Common myeloid progenitor, CD34-positive (primary cell): ENCODE results near the gene PPIL4.

Experiments
- CTCF ChIA-PET: fragments of 350-600 bp; sonication (Branson Sonifier 250); formaldehyde crosslinking; loops from one replicate; lab custom pipeline; 2021; ENCODE audit warnings: antibody characterized with exemption; lab: Charles Lee
- POLR2A ChIA-PET: fragments of 350-600 bp; sonication (Branson Sonifier 250); formaldehyde crosslinking; loops from one replicate; lab custom pipeline; 2021; ENCODE audit warnings: antibody characterized with exemption; lab: Charles Lee
- DNase-seq, 3 donors: peaks; one replicate each; pipeline versions ENCODE4 v3.0.0 to v3.0.0-alpha.2; 2013
- H3K27ac ChIP-seq, 2 experiments: 1 replicate in 1 of 2; 2 replicates in 1 of 2; pipeline ENCODE4 v1.7.0; 2013; ENCODE audit warnings: inconsistent platforms in 2 of 2, low read length in 2 of 2, mild to moderate bottlenecking in 2 of 2, low read depth in 1 of 2, moderate library complexity in 1 of 2; ENCODE audit not compliant: severe bottlenecking in 2 of 2, insufficient read depth in 1 of 2, poor library complexity in 1 of 2
- H3K27me3 ChIP-seq, 5 experiments: replicated peaks in 2 of 5; 1 replicate in 3 of 5; 2 replicates in 2 of 5; pipeline versions ENCODE4 v1.6.1 to v1.7.0; 2013; ENCODE audit warnings: low read length in 4 of 5, mild to moderate bottlenecking in 2 of 5, moderate library complexity in 2 of 5, inconsistent platforms in 1 of 5; ENCODE audit not compliant: insufficient read depth in 5 of 5, control insufficient read depth in 4 of 5
- H3K36me3 ChIP-seq, 4 experiments: 1 replicate in 2 of 4; 2 replicates in 2 of 4; pipeline versions ENCODE4 v1.6.1 to v1.7.0; 2013; ENCODE audit warnings: low read length in 3 of 4, control low read depth in 1 of 4, mild to moderate bottlenecking in 1 of 4; ENCODE audit not compliant: control insufficient read depth in 4 of 4, insufficient read depth in 4 of 4
- H3K4me1 ChIP-seq, 4 experiments: 1 replicate in 3 of 4; 2 replicates in 1 of 4; pipeline versions ENCODE4 v1.6.1 to v1.7.1; 2013; ENCODE audit warnings: low read length in 3 of 4, mild to moderate bottlenecking in 3 of 4, control low read depth in 1 of 4, inconsistent platforms in 1 of 4, moderate library complexity in 1 of 4; ENCODE audit not compliant: control insufficient read depth in 4 of 4, insufficient read depth in 4 of 4; ENCODE audit errors: control extremely low read depth in 1 of 4
- H3K4me3 ChIP-seq, 7 experiments: 1 replicate in 4 of 7; 2 replicates in 3 of 7; pipeline versions ENCODE4 v1.5.1 to v1.7.0; 2013; ENCODE audit warnings: mild to moderate bottlenecking in 7 of 7, low read length in 6 of 7, moderate library complexity in 6 of 7, inconsistent platforms in 2 of 7, low read depth in 2 of 7, control low read depth in 1 of 7; ENCODE audit not compliant: insufficient read depth in 4 of 7, control insufficient read depth in 1 of 7; ENCODE audit errors: extremely low read depth in 1 of 7
- H3K9me3 ChIP-seq, 5 experiments: 1 replicate in 4 of 5; 2 replicates in 1 of 5; pipeline versions ENCODE4 v1.6.1 to v1.7.1; 2013; ENCODE audit warnings: low read length in 4 of 5, mild to moderate bottlenecking in 2 of 5, inconsistent platforms in 1 of 5, low read depth in 1 of 5, moderate library complexity in 1 of 5; ENCODE audit not compliant: control insufficient read depth in 4 of 5, insufficient read depth in 2 of 5; ENCODE audit errors: control extremely low read depth in 1 of 5
- WGBS: methylation state at CpG from one replicate; pipeline ENCODE4 v1.1.5; 2013; ENCODE audit not compliant: insufficient coverage; 5-methylcytosine and 5-hydroxymethylcytosine counted together

PPIL4 gene

GRCh38 chr6:149560736-149561135 lies 14.9 kb upstream of the PPIL4 start:
- H3K9me3 ChIP-seq = no peaks in the 10 kb centered on the region
- peak; percentile 31 to 50 (median 38) for DNase-seq
- ChIA-PET POLR2A (no interaction called here), CTCF (interaction anchor here (0.7 to 6.4 kb wide), 3 partner anchors 9 to 12 kb away, joined by 3 to 92 read pairs (median 3); partner anchors contain the start of gene PPIL4)
- WGBS = no CpG with 5 or more reads among the region's 3 CpGs
- no peak overlapping the region for H3K4me3 ChIP-seq
- no peak overlapping the region for H3K27ac ChIP-seq
- H3K36me3 ChIP-seq = no peaks in the 10 kb centered on the region
- H3K27me3 ChIP-seq = peaks cover 0 to 7% (median 0%) of the 10 kb centered on the region in 5 experiments
- peaks cover 0 to 6% (median 2%) of the 10 kb centered on the region in 4 experiments for H3K4me1 ChIP-seq

GRCh38 chr6:149559389-149559788 lies 13.5 kb upstream of the PPIL4 start:
- 100% methylated on average over 2 of the region's 2 CpGs for WGBS
- H3K4me1 ChIP-seq = no peaks in the 10 kb centered on the region
- no peak for DNase-seq
- no peak overlapping the region for H3K27ac ChIP-seq
- no peaks in the 10 kb centered on the region for H3K36me3 ChIP-seq
- H3K27me3 ChIP-seq = peaks cover 0 to 7% (median 0%) of the 10 kb centered on the region in 5 experiments
- ChIA-PET POLR2A (no interaction called here), CTCF (interaction anchor here (0.7 kb wide), 1 partner anchor 10 kb away, joined by 3 read pairs; no protein-coding TSS in a partner anchor)
- H3K4me3 ChIP-seq = no peak overlapping the region
- H3K9me3 ChIP-seq = no peaks in the 10 kb centered on the region

GRCh38 chr6:149558029-149558428 lies 12.2 kb upstream of the PPIL4 start:
- Histone ChIP-seq H3K27ac (no peak overlapping the region), H3K9me3 (no peaks in the 10 kb centered on the region), H3K27me3 (peaks cover 0 to 7% (median 0%) of the 10 kb centered on the region in 5 experiments), H3K4me1 (no peaks in the 10 kb centered on the region), H3K36me3 (no peaks in the 10 kb centered on the region), H3K4me3 (no peak overlapping the region)
- ChIA-PET POLR2A (interaction anchor here (0.6 kb wide), 1 partner anchor 63 kb away, joined by 5 read pairs; no protein-coding TSS in a partner anchor), CTCF (no interaction called here)
- DNase-seq = no peak

DNA sequence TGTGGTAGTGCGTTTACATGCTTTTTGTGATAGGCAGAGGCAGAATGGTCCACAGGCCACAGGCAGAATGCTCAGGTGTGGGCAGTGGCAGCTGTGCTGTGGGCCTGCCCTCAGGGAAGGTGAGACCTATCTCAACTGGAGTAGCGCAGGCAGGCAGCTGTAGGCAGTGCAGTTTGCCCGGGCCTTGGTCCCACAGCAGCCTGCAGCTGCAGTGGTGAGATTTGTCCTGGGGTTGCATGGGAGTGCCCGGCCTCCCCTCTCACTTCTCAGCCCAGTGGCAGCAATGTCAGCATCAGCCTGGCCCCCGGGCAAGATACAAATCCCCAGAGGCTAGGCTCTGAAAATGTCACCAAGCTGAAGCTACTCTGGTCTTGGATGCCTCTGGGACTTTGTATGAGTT lies 6.1 kb upstream of the PPIL4 start:
- no peak for DNase-seq
- Histone ChIP-seq H3K4me3 (no peak overlapping the region), H3K9me3 (no peaks in the 10 kb centered on the region), H3K4me1 (no peaks in the 10 kb centered on the region), H3K27ac (no peak overlapping the region), H3K36me3 (no peaks in the 10 kb centered on the region), H3K27me3 (peaks cover 0 to 6% (median 0%) of the 10 kb centered on the region in 5 experiments)
- ChIA-PET POLR2A (no interaction called here), CTCF (interaction anchor here (9.1 kb wide), 1 partner anchor 11 kb away, joined by 92 read pairs; the partner anchor contains the start of gene GINM1)
- WGBS = 83% methylated on average over 5 of the region's 5 CpGs

DNA sequence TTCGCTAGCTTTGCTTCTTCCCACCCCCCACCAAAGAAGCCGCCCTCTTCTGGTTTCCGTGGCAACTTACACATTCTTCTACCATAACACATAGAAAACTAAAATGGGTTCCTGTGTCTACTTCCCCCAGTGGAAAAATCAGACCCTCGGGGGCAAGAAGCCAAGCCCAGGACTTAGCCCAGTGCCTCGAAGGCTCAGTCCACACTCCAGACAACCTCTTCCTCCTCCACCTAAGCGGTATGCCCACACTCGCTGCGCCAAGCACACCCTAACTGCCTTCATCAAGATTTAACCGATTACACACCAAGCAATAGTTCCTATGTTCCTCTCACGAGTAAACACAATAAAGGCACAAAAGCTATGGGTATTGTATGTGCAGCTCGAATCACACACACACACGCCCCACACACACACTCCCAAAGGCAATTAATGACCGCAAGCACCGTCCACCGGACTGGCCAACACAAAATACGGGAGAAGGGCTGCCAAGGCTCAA lies 537 bp downstream of the PPIL4 start:
- 0% methylated on average over 7 of the region's 16 CpGs for WGBS
- peak overlapping the region; percentile 76 to 100 (median 94) for H3K4me3 ChIP-seq
- H3K27me3 ChIP-seq = peaks cover 0 to 6% (median 0%) of the 10 kb centered on the region in 5 experiments
- peaks cover 12 to 27% (median 17%) of the 10 kb centered on the region in 4 experiments for H3K4me1 ChIP-seq
- CTCF ChIA-PET = interaction anchor here (1.4 to 9.1 kb wide), 7 partner anchors 9 to 89 kb away, joined by 3 to 92 read pairs (median 5); partner anchors contain the start of gene GINM1
- no peaks in the 10 kb centered on the region for H3K9me3 ChIP-seq
- peak overlapping the region; percentile 100 for H3K27ac ChIP-seq
- peak; percentile 83 to 90 (median 89) for DNase-seq
- POLR2A ChIA-PET = interaction anchor here (0.6 to 1.2 kb wide), 3 partner anchors 19 to 121 kb away, joined by 3 to 6 read pairs (median 4); no protein-coding TSS in a partner anchor
- peaks cover 0 to 6% (median 4%) of the 10 kb centered on the region in 4 experiments for H3K36me3 ChIP-seq

GRCh38 chr6:149544646-149545257 lies 1.1 kb downstream of the PPIL4 start:
- Histone ChIP-seq H3K4me3 (peak overlapping the region in 6 of 7 experiments; percentile 76 to 100 (median 96)), H3K27ac (peak overlapping the region; percentile 100), H3K36me3 (peaks cover 2 to 10% (median 6%) of the 10 kb centered on the region in 4 experiments), H3K27me3 (peaks cover 0 to 6% (median 0%) of the 10 kb centered on the region in 5 experiments), H3K9me3 (no peaks in the 10 kb centered on the region), H3K4me1 (peaks cover 12 to 27% (median 17%) of the 10 kb centered on the region in 4 experiments)
- CTCF ChIA-PET = interaction anchor here (1.0 to 9.1 kb wide), 7 partner anchors 8 to 28 kb away, joined by 3 to 92 read pairs (median 5); partner anchors contain the start of gene GINM1
- DNase-seq = no peak
- POLR2A ChIA-PET = interaction anchor here (0.6 kb wide), 1 partner anchor 120 kb away, joined by 3 read pairs; no protein-coding TSS in a partner anchor
- 8% methylated on average over 6 of the region's 12 CpGs for WGBS

GRCh38 chr6:149541139-149541538 lies 4.7 kb downstream of the PPIL4 start:
- POLR2A ChIA-PET = no interaction called here
- H3K4me3 ChIP-seq = no peak overlapping the region
- CTCF ChIA-PET = no interaction called here
- no peaks in the 10 kb centered on the region for H3K9me3 ChIP-seq
- DNase-seq = no peak
- H3K4me1 ChIP-seq = peaks cover 10 to 23% (median 14%) of the 10 kb centered on the region in 4 experiments
- no peak overlapping the region for H3K27ac ChIP-seq
- WGBS = no CpG with 5 or more reads among the region's 2 CpGs
- no peaks in the 10 kb centered on the region for H3K27me3 ChIP-seq
- peaks cover 9 to 43% (median 20%) of the 10 kb centered on the region in 4 experiments for H3K36me3 ChIP-seq
